HCT116 (cell line): Measurements from ENCODE around the gene FRMPD4. TPM values are rescaled to one million over a fixed set of nuclear protein-coding genes. Genes with fewer than 3 reads are reported as not detected.

Experiments
- ATAC-seq: fragments of 200-7000 bp; cut with Tn5 transposase; 2 replicates; pipeline ENCODE4 v1.9.1; 2020; ENCODE audit warnings: mild to moderate bottlenecking, moderate library complexity
- BruUV-seq: library from RNA; stranded (reverse); fragments of 400-500 nt; replicated peaks from 2 replicates; lab custom pipeline; 2021; lab: Mats Ljungman, UMichigan
- CTCF ChIA-PET: fragments of 300-600 bp; sonication (Branson Sonifier 250); formaldehyde crosslinking; loops from one replicate; lab custom pipeline; 2021; ENCODE audit warnings: antibody characterized with exemption; lab: Charles Lee
- POLR2A ChIA-PET: fragments of 300-600, 350-600 bp; sonication (Branson Sonifier 250); formaldehyde crosslinking; loops from one replicate; lab custom pipeline; 2021; ENCODE audit warnings: antibody characterized with exemption; lab: Charles Lee
- RAD21 ChIA-PET, 2 experiments: fragments of 300-600 bp; sonication (Branson Sonifier 250); formaldehyde crosslinking; loops; one replicate each; lab custom pipeline; 2023; ENCODE audit warnings: low total read pairs in 2 of 2; ENCODE audit not compliant: uncharacterized antibody in 2 of 2, unreplicated experiment in 2 of 2, low non-redundant PET in 1 of 2; lab: Charles Lee
- DNase-seq: peaks from one replicate; pipeline ENCODE4 v3.0.0-alpha.2; 2010; ENCODE audit warnings: low read depth, low spot score
- H2AFZ ChIP-seq: fragments of 200-600 bp; shearing (Covaris generic), sonication (generic); 2 replicates; pipeline ENCODE4 v1.6.1; 2017; ENCODE audit warnings: low read depth, mixed run types, mixed read lengths, antibody characterized with exemption, low read length; ENCODE audit not compliant: poor library complexity, severe bottlenecking
- H3K27ac ChIP-seq: 2 replicates; pipeline ENCODE4 v1.5.1; 2012; ENCODE audit warnings: low read depth, low read length
- H3K27me3 ChIP-seq: fragments of 200-600 bp; sonication (generic); 2 replicates; pipeline ENCODE4 v1.6.1; 2016; ENCODE audit warnings: mixed run types, low read length, mixed read lengths; ENCODE audit not compliant: insufficient read depth
- H3K36me3 ChIP-seq, 2 experiments: fragments of 200-500 bp in 1 of 2; fragments of 200-600 bp in 1 of 2; sonication (Bioruptor generic) in 1 of 2; sonication (generic) in 1 of 2; 2 replicates each; pipeline versions ENCODE4 v1.5.1 to v1.6.1; 2014 to 2016; ENCODE audit warnings: low read length in 2 of 2, inconsistent platforms in 1 of 2, mixed read lengths in 1 of 2, mixed run types in 1 of 2; ENCODE audit not compliant: insufficient read depth in 2 of 2, control insufficient read depth in 1 of 2
- H3K4me1 ChIP-seq, 2 experiments: fragments of 200-600 bp in 1 of 2; sonication (generic) in 1 of 2; 2 replicates each; pipeline versions ENCODE4 v1.5.1 to v1.6.1; 2012 to 2017; ENCODE audit warnings: low read length in 2 of 2, inconsistent platforms in 1 of 2, mild to moderate bottlenecking in 1 of 2, mixed read lengths in 1 of 2, mixed run types in 1 of 2, moderate library complexity in 1 of 2; ENCODE audit not compliant: insufficient read depth in 2 of 2, control insufficient read depth in 1 of 2
- H3K4me2 ChIP-seq: fragments of 200-600 bp; sonication (generic); 2 replicates; pipeline ENCODE4 v1.6.1; 2017; ENCODE audit warnings: mixed run types, low read length, mixed read lengths
- H3K4me3 ChIP-seq, 2 experiments: fragments of 200-600 bp in 1 of 2; sonication (generic) in 1 of 2; replicated peaks in 1 of 2; 2 replicates each; pipeline ENCODE4 v1.5.1; 2011 to 2016; ENCODE audit warnings: low read length in 2 of 2, control low read depth in 1 of 2, low read depth in 1 of 2, mild to moderate bottlenecking in 1 of 2, mixed read lengths in 1 of 2, mixed run types in 1 of 2
- H3K79me2 ChIP-seq: fragments of 200-600 bp; sonication (generic); 2 replicates; pipeline ENCODE4 v1.6.1; 2017; ENCODE audit warnings: mild to moderate bottlenecking, mixed run types, low read length, moderate library complexity, mixed read lengths; ENCODE audit not compliant: insufficient read depth
- H3K9ac ChIP-seq: fragments of 200-600 bp; sonication (generic); 2 replicates; pipeline ENCODE4 v1.6.1; 2016; ENCODE audit warnings: low read length, mixed read lengths
- H3K9me2 ChIP-seq: fragments of 200-600 bp; sonication (generic), shearing (Covaris generic); 2 replicates; pipeline ENCODE4 v1.6.1; 2017; ENCODE audit warnings: mixed run types, mild to moderate bottlenecking, moderate library complexity; ENCODE audit not compliant: insufficient read depth
- H3K9me3 ChIP-seq, 2 experiments: fragments of 200-500 bp in 1 of 2; fragments of 200-600 bp in 1 of 2; sonication (Bioruptor generic) in 1 of 2; sonication (generic) in 1 of 2; 2 replicates each; pipeline ENCODE4 v1.6.1; 2014 to 2017; ENCODE audit warnings: low read length in 2 of 2, mixed read lengths in 2 of 2, inconsistent platforms in 1 of 2, low read depth in 1 of 2, mild to moderate bottlenecking in 1 of 2, mixed run types in 1 of 2, moderate library complexity in 1 of 2; ENCODE audit not compliant: control insufficient read depth in 1 of 2, insufficient read depth in 1 of 2
- H4K20me1 ChIP-seq: fragments of 200-600 bp; sonication (generic), shearing (Covaris generic); 2 replicates; pipeline ENCODE4 v1.6.1; 2017; ENCODE audit warnings: mixed run types, mild to moderate bottlenecking, moderate library complexity; ENCODE audit not compliant: insufficient read depth
- ATF3 ChIP-seq: IDR thresholded peaks from 2 replicates; pipeline ENCODE4 v1.6.1; 2012
- CBX3 ChIP-seq: IDR thresholded peaks from 2 replicates; pipeline ENCODE4 v1.6.1; 2012; ENCODE audit warnings: low read depth
- CEBPB ChIP-seq: IDR thresholded peaks from 2 replicates; pipeline ENCODE4 v1.6.1; 2012; ENCODE audit warnings: low read depth
- CTCF ChIP-seq, 3 experiments: fragments of 200-600 bp in 1 of 3; sonication (generic) in 1 of 3; IDR thresholded peaks in 2 of 3; conservative IDR thresholded peaks in 1 of 3; 2 replicates each; pipeline ENCODE4 v1.5.1; 2012 to 2017; ENCODE audit warnings: low read depth in 2 of 3, low read length in 2 of 3, antibody characterized with exemption in 1 of 3, borderline replicate concordance in 1 of 3, control low read depth in 1 of 3, mild to moderate bottlenecking in 1 of 3, mixed read lengths in 1 of 3, mixed run types in 1 of 3, moderate library complexity in 1 of 3; ENCODE audit not compliant: insufficient read depth in 1 of 3
- EGR1 ChIP-seq: IDR thresholded peaks from 2 replicates; pipeline ENCODE4 v1.6.1; 2012; ENCODE audit warnings: low read depth
- EZH2 ChIP-seq: fragments of 200-600 bp; sonication (generic); IDR thresholded peaks from 2 replicates; pipeline ENCODE4 v1.6.1; 2017; ENCODE audit warnings: antibody characterized with exemption, mixed run types
- EZH2phosphoT487 ChIP-seq: fragments of 200-600 bp; IDR thresholded peaks from 2 replicates; pipeline ENCODE4 v1.6.1; 2018; ENCODE audit warnings: antibody characterized with exemption, borderline replicate concordance
- FOSL1 ChIP-seq: IDR thresholded peaks from 2 replicates; pipeline ENCODE4 v1.6.1; 2012; ENCODE audit warnings: low read depth
- JUND ChIP-seq: IDR thresholded peaks from 2 replicates; pipeline ENCODE4 v1.6.1; 2012
- MAX ChIP-seq: IDR thresholded peaks from 2 replicates; pipeline ENCODE4 v1.6.1; 2012
- POLR2A ChIP-seq: IDR thresholded peaks from 2 replicates; pipeline ENCODE4 v1.7.0; 2011; ENCODE audit warnings: borderline replicate concordance; ENCODE audit not compliant: insufficient read depth, insufficient read length; ENCODE audit errors: extremely low read depth
- RAD21 ChIP-seq: IDR thresholded peaks from 2 replicates; pipeline ENCODE4 v1.6.1; 2012; ENCODE audit warnings: low read depth, mild to moderate bottlenecking
- REST ChIP-seq: IDR thresholded peaks from 2 replicates; pipeline ENCODE4 v1.6.1; 2012; ENCODE audit warnings: low read depth
- SIN3A ChIP-seq: IDR thresholded peaks from 2 replicates; pipeline ENCODE4 v1.6.1; 2012; ENCODE audit warnings: low read depth
- SRF ChIP-seq: IDR thresholded peaks from 2 replicates; pipeline ENCODE4 v1.6.1; 2012; ENCODE audit warnings: low read depth
- YY1 ChIP-seq: IDR thresholded peaks from 2 replicates; pipeline ENCODE4 v1.6.1; 2011; ENCODE audit warnings: low read length, low read depth, moderate library complexity, mild to moderate bottlenecking; ENCODE audit not compliant: insufficient replicate concordance; ENCODE audit errors: extremely low read depth
- ZBTB33 ChIP-seq: IDR thresholded peaks from 2 replicates; pipeline ENCODE4 v1.6.1; 2011; ENCODE audit warnings: mild to moderate bottlenecking, low read length, moderate library complexity; ENCODE audit not compliant: insufficient replicate concordance; ENCODE audit errors: extremely low read depth
- ZFX ChIP-seq: fragments of 450-650 bp; IDR thresholded peaks from 2 replicates; pipeline ENCODE4 v1.6.1; 2017
- ZNF274 ChIP-seq: fragments of 200-500 bp; sonication (Bioruptor generic); IDR thresholded peaks from 2 replicates; pipeline ENCODE4 v1.6.1; 2014; ENCODE audit warnings: mild to moderate bottlenecking, low read depth, low read length, inconsistent platforms
- intact Hi-C: fragments of 100-400 bp; cut with micrococcal nuclease; formaldehyde crosslinking; loops from 2 replicates; pipeline ENCODE4 v1.10.0; 2022
- total RNA-seq: library from RNA; stranded (reverse); gene quantifications from one replicate; pipeline ENCODE4 v1.2.1, GENCODE V29; 2021; ENCODE audit not compliant: unreplicated experiment

The FRMPD4 gene
- total RNA-seq, 1 experiment from 2014 or later: not detected

DNA sequence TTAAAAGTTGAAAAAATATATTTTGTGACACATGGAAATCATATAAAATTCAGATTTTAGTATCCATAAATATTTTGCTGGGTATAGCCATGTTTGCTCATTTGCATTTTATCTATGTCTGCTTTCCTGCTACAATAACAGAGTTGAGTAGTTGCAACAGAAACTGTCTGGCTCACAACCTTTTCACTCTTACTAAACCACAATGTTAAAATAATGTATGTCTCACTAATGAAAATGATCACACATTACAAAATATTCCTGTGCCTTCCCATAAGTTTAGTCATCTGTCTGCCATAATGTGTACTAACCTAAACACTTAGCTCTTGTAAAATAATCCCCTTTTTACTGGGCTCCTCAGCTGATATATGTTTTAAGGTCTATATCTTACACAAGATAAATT lies 479.0 kb downstream of the FRMPD4 start:
- DNase-seq: no peak
- intact Hi-C loops: no loop called here

More for the DNA sequence above, 479.0 kb downstream of the FRMPD4 start:
- no peak for ATAC-seq
- no peak overlapping the region for H2AFZ ChIP-seq
- H3K79me2 ChIP-seq: no peaks in the 10 kb centered on the region
- no peaks in the 10 kb centered on the region for H3K36me3 ChIP-seq
- no peaks in the 10 kb centered on the region for H3K4me1 ChIP-seq
- no peak overlapping the region for H3K9ac ChIP-seq
- no peaks in the 10 kb centered on the region for H3K9me3 ChIP-seq
- POLR2A ChIA-PET: no interaction called here
- no peak for TF ChIP-seq EZH2
- TF ChIP-seq ZBTB33: no peak
- TF ChIP-seq FOSL1: no peak
- no peak for TF ChIP-seq SRF
- TF ChIP-seq CBX3: no peak
- TF ChIP-seq JUND: no peak
- no peak for TF ChIP-seq RAD21
- TF ChIP-seq MAX: no peak
- TF ChIP-seq ZNF274: no peak
- no peak for TF ChIP-seq YY1
- TF ChIP-seq ZFX: no peak
- TF ChIP-seq EGR1: no peak
- no peak for TF ChIP-seq POLR2A
- TF ChIP-seq CTCF (IDR thresholded peaks at IDR 0.05 in 2 of 3, conservative IDR thresholded peaks at IDR 0.05 in 1 of 3; ENCODE audit: borderline replicate concordance in 1 of 3, insufficient read depth in 1 of 3, low read depth in 2 of 3, low read length in 2 of 3): no peak
- TF ChIP-seq CEBPB: no peak
- no peak for TF ChIP-seq SIN3A
- TF ChIP-seq REST: no peak
- no peak for TF ChIP-seq ATF3
- TF ChIP-seq EZH2phosphoT487: no peak
- TF ChIP-seq, all 23 proteins: peak for 0
- CTCF ChIA-PET: no interaction called here
- RAD21 ChIA-PET: no interaction called here
- H3K27ac ChIP-seq: no peak overlapping the region
- H3K27me3 ChIP-seq: no peaks in the 10 kb centered on the region
- no peaks in the 10 kb centered on the region for H3K9me2 ChIP-seq
- no TSS peak for BruUV-seq
- H4K20me1 ChIP-seq: no peaks in the 10 kb centered on the region
- no peak overlapping the region for H3K4me3 ChIP-seq
- H3K4me2 ChIP-seq: no peak overlapping the region
